Measurements from ENCODE around the gene AXDND1. TPM values are rescaled to one million over a fixed set of nuclear protein-coding genes. Genes with fewer than 3 reads are reported as not detected.

AXDND1 gene
- total and polyA plus RNA-seq, 2 of the 8 experiments (the other 6 are each of a cell fraction or from before 2014, with no cell fraction given), result 0.61 TPM; not detected in 1

DNA sequence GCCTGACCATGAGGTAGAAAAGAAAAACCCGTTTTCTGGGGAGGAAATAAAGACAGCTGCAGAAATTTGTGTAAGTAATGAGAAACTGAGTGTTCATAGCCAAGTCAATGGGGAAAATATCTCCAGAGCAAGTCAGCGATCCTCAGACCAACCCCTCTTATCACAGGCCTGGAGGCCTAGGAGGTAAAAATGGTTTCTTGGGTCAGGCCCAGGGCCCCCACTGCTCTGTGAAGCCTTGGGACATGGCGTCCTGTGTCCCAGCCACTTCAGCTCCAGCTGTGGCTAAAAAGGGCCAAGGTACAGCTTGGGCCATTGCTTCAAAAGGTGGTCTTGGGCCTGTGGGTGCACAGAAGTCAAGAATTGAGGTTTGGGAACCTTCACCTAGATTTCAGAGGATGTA lies 108.9 kb downstream of the AXDND1 start:
- ChIA-PET POLR2A (ENCODE audit: partially characterized antibody) (no interaction called here), CTCF (ENCODE audit: partially characterized antibody) (interaction anchor here (0.7 kb wide), 1 partner anchor 35 kb away, joined by 3 read pairs; no protein-coding TSS in a partner anchor)
- H2BK120ac ChIP-seq (replicated peaks; ENCODE audit: low read depth, low read length), result no peak overlapping the region
- no peak overlapping the region for H4K91ac ChIP-seq (replicated peaks; ENCODE audit: insufficient read length, low read length)
- no peak for DNase-seq (ENCODE audit: low read depth in 1 of 2, low spot score in 2 of 2)
- H3K23me2 ChIP-seq (ENCODE audit: low read depth, low read length), result no peaks in the 10 kb centered on the region
- no peak overlapping the region for H3K27ac ChIP-seq (ENCODE audit: low read depth, low read length)
- no peak overlapping the region for H2BK12ac ChIP-seq (ENCODE audit: low read depth, low read length)
- no peak overlapping the region for H2AK5ac ChIP-seq (ENCODE audit: low read depth, low read length)
- FAIRE-seq, result no peak
- H3K4me1 ChIP-seq (replicated peaks in 1 of 4; ENCODE audit: control insufficient read depth in 3 of 4, insufficient read depth in 4 of 4, low read length in 3 of 4), result no peaks in the 10 kb centered on the region
- H2BK5ac ChIP-seq (ENCODE audit: low read depth, low read length), result no peak overlapping the region
- no peak overlapping the region for H3K18ac ChIP-seq (ENCODE audit: extremely low read depth, low read length)
- no peaks in the 10 kb centered on the region for H3K79me1 ChIP-seq (ENCODE audit: low read depth, low read length)
- no peaks in the 10 kb centered on the region for H4K20me1 ChIP-seq (replicated peaks in 1 of 2; ENCODE audit: control insufficient read depth in 1 of 2, insufficient read depth in 2 of 2, low read length in 2 of 2)
- no peak overlapping the region for H3K9ac ChIP-seq (replicated peaks in 1 of 4; ENCODE audit: extremely low read depth in 1 of 4, low read depth in 3 of 4, low read length in 3 of 4)
- peaks cover 40 to 43% of the 10 kb centered on the region in 2 experiments for H3K9me3 ChIP-seq (ENCODE audit: insufficient read depth in 2 of 2, low read depth in 1 of 2, low read length in 1 of 2)
- H2AFZ ChIP-seq (ENCODE audit: low read length), result no peak overlapping the region
- no peak overlapping the region for H3K56ac ChIP-seq (replicated peaks; ENCODE audit: insufficient read length, low read depth, low read length)
- no peak overlapping the region for H4K8ac ChIP-seq (ENCODE audit: extremely low read depth, insufficient read depth, low read length)
- H3K4me3 ChIP-seq (ENCODE audit: extremely low read depth in 1 of 4, insufficient read depth in 2 of 4, low read depth in 3 of 4, low read length in 4 of 4), result no peak overlapping the region
- TF ChIP-seq EGR1 (IDR thresholded peaks at IDR 0.05; ENCODE audit: borderline replicate concordance, low read depth, low read length) (no peak), YY1 (IDR thresholded peaks at IDR 0.05; ENCODE audit: low read depth, low read length) (no peak), BCL11A (IDR thresholded peaks at IDR 0.05; ENCODE audit: low read depth in 2 of 2, low read length in 2 of 2) (no peak), TEAD4 (IDR thresholded peaks at IDR 0.05; ENCODE audit: low read depth, low read length) (no peak), HDAC6 (IDR thresholded peaks at IDR 0.05; ENCODE audit: low read depth, low read length) (no peak), SIN3A (conservative IDR thresholded peaks at IDR 0.05 in 1 of 2, IDR thresholded peaks at IDR 0.05 in 1 of 2; ENCODE audit: low read depth in 1 of 2, low read length in 2 of 2) (no peak), SP1 (IDR thresholded peaks at IDR 0.05; ENCODE audit: low read depth, low read length) (no peak), SP2 (IDR thresholded peaks at IDR 0.05; ENCODE audit: low read length) (no peak), POLR2AphosphoS5 (IDR thresholded peaks at IDR 0.05; ENCODE audit: low read depth, low read length) (no peak)
- TF ChIP-seq, protein P1, sequence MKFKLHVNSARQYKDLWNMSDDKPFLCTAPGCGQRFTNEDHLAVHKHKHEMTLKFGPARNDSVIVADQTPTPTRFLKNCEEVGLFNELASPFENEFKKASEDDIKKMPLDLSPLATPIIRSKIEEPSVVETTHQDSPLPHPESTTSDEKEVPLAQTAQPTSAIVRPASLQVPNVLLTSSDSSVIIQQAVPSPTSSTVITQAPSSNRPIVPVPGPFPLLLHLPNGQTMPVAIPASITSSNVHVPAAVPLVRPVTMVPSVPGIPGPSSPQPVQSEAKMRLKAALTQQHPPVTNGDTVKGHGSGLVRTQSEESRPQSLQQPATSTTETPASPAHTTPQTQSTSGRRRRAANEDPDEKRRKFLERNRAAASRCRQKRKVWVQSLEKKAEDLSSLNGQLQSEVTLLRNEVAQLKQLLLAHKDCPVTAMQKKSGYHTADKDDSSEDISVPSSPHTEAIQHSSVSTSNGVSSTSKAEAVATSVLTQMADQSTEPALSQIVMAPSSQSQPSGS (IDR thresholded peaks at IDR 0.05; ENCODE audit: low read length), result no peak
- TF ChIP-seq, protein P2, sequence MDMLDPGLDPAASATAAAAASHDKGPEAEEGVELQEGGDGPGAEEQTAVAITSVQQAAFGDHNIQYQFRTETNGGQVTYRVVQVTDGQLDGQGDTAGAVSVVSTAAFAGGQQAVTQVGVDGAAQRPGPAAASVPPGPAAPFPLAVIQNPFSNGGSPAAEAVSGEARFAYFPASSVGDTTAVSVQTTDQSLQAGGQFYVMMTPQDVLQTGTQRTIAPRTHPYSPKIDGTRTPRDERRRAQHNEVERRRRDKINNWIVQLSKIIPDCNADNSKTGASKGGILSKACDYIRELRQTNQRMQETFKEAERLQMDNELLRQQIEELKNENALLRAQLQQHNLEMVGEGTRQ (IDR thresholded peaks at IDR 0.05; ENCODE audit: low read length), result no peak
- no peaks in the 10 kb centered on the region for H3K27me3 ChIP-seq (replicated peaks in 1 of 4; ENCODE audit: control insufficient read depth in 3 of 4, extremely low read depth in 1 of 4, insufficient read depth in 3 of 4, low read length in 3 of 4)
- no peaks in the 10 kb centered on the region for H3K36me3 ChIP-seq (ENCODE audit: control insufficient read depth in 2 of 4, insufficient read depth in 4 of 4, low read length in 3 of 4)
- no peak overlapping the region for H4K5ac ChIP-seq (ENCODE audit: insufficient read length, low read depth, low read length)
- no peak overlapping the region for H2BK20ac ChIP-seq (ENCODE audit: low read length)
- no peak overlapping the region for H3K14ac ChIP-seq (ENCODE audit: insufficient read length)
- no peak overlapping the region for H2BK15ac ChIP-seq (ENCODE audit: low read length)
- no peak overlapping the region for H3K4ac ChIP-seq (replicated peaks; ENCODE audit: insufficient read length, low read depth, low read length)
- H3K4me2 ChIP-seq (ENCODE audit: insufficient read depth in 1 of 2, low read depth in 2 of 2, low read length in 2 of 2), result no peak overlapping the region
- H3K79me2 ChIP-seq (ENCODE audit: control insufficient read depth in 1 of 2, insufficient read depth in 2 of 2, low read length in 2 of 2), result no peaks in the 10 kb centered on the region
- H3K23ac ChIP-seq (ENCODE audit: insufficient read length), result no peak overlapping the region
- 95% methylated on average over 3 of the region's 3 CpGs; no CpG with 5 or more reads in 1 of the 2 experiments for WGBS, 2 experiments (ENCODE audit: extremely low coverage in 1 of 2, insufficient coverage in 1 of 2, insufficient read length in 1 of 2, insufficient replicate concordance in 2 of 2, low coverage in 1 of 2, low lambda C conversion rate in 2 of 2, missing lambda C conversion rate in 1 of 2)
